Fibroblast of lung (primary cell): Measurements from ENCODE around the gene PDGFC. TPM values are rescaled to one million over a fixed set of nuclear protein-coding genes. Genes with fewer than 3 reads are reported as not detected.
A peak's percentile ranks its signal among the peaks of the same experiment; 100 is the strongest.
"Not testable (repeated sequence)": the region's sequence is repeated elsewhere in the genome, so short reads cannot be mapped to it uniquely, and the experiment has no call there.

Source experiments
- DNase-seq, 2 donors: peaks; one replicate each; pipeline versions ENCODE4 v3.0.0 to v3.0.0-alpha.2; 2010; ENCODE audit warnings: low read depth in 2 of 2
- H2AFZ ChIP-seq: 2 replicates; pipeline ENCODE4 v1.5.1; 2012; ENCODE audit warnings: low read length, control low read depth, inconsistent platforms
- H3K27ac ChIP-seq: 2 replicates; pipeline ENCODE4 v1.5.1; 2011; ENCODE audit warnings: low read length, control low read depth; ENCODE audit not compliant: insufficient read depth
- H3K27me3 ChIP-seq: 2 replicates; pipeline ENCODE4 v1.5.1; 2011; ENCODE audit warnings: mild to moderate bottlenecking, low read length; ENCODE audit not compliant: control insufficient read depth, insufficient read depth
- H3K36me3 ChIP-seq: 2 replicates; pipeline ENCODE4 v1.5.1; 2011; ENCODE audit warnings: low read length; ENCODE audit not compliant: control insufficient read depth, insufficient read depth
- H3K4me1 ChIP-seq: 2 replicates; pipeline ENCODE4 v1.5.1; 2011; ENCODE audit warnings: low read length; ENCODE audit not compliant: control insufficient read depth, insufficient read depth; ENCODE audit errors: extremely low read depth
- H3K4me2 ChIP-seq: 2 replicates; pipeline ENCODE4 v1.5.1; 2011; ENCODE audit warnings: low read length, control low read depth; ENCODE audit not compliant: insufficient read depth; ENCODE audit errors: extremely low read depth
- H3K4me3 ChIP-seq, 4 experiments: fragments of 200-600 bp in 1 of 4; sonication (generic) in 1 of 4; replicated peaks in 1 of 4; 2 replicates each; pipeline ENCODE4 v1.5.1; 2011 to 2016; ENCODE audit warnings: low read length in 4 of 4, low read depth in 3 of 4, mild to moderate bottlenecking in 3 of 4, control low read depth in 2 of 4, inconsistent platforms in 1 of 4, mixed read lengths in 1 of 4; ENCODE audit not compliant: insufficient read depth in 1 of 4; ENCODE audit errors: control extremely low read depth in 1 of 4
- H3K79me2 ChIP-seq: 2 replicates; pipeline ENCODE4 v1.5.1; 2012; ENCODE audit warnings: mild to moderate bottlenecking, low read length, inconsistent platforms; ENCODE audit not compliant: control insufficient read depth, insufficient read depth
- H3K9ac ChIP-seq: 2 replicates; pipeline ENCODE4 v1.5.1; 2011; ENCODE audit warnings: mild to moderate bottlenecking, low read length, control low read depth; ENCODE audit not compliant: insufficient read depth
- H3K9me3 ChIP-seq: 2 replicates; pipeline ENCODE4 v1.5.1; 2012; ENCODE audit warnings: low read depth, low read length; ENCODE audit not compliant: control insufficient read depth, insufficient read depth
- H4K20me1 ChIP-seq: 2 replicates; pipeline ENCODE4 v1.5.1; 2011; ENCODE audit warnings: low read length; ENCODE audit not compliant: control insufficient read depth, insufficient read depth; ENCODE audit errors: extremely low read depth
- EZH2 ChIP-seq: IDR thresholded peaks from 2 replicates; pipeline ENCODE4 v1.5.1; 2012; ENCODE audit warnings: low read length, control low read depth, mild to moderate bottlenecking; ENCODE audit errors: missing control alignments
- polyA plus RNA-seq, 2 donors: library from polyadenylated mRNA; depleted of rRNA in 1 of 2; stranded (reverse) in 1 of 2; unstranded in 1 of 2; fragments of >200 nt; gene quantifications; 2 replicates each; pipeline ENCODE4 v1.2.1, GENCODE V29; 2011 to 2012; ENCODE audit warnings: missing spikeins in 1 of 2
- total RNA-seq: library from RNA; depleted of rRNA; stranded (reverse); fragments of >200 nt; gene quantifications from 2 replicates; pipeline ENCODE4 v1.2.1, GENCODE V29; 2014
- TF ChIP-seq, protein P1 (sequence below), 2 donors: IDR thresholded peaks in 1 of 2; conservative IDR thresholded peaks in 1 of 2; 1 replicate in 1 of 2; 2 replicates in 1 of 2; pipeline ENCODE4 v1.5.1; 2011 to 2012; ENCODE audit warnings: low read length in 2 of 2, control low read depth in 1 of 2, inconsistent platforms in 1 of 2, low read depth in 1 of 2, mild to moderate bottlenecking in 1 of 2

Gene PDGFC
- total and polyA plus RNA-seq, 2 donors (not counting 1 experiment from before 2014, with no cell fraction given) = 43.4 to 103 TPM

DNA sequence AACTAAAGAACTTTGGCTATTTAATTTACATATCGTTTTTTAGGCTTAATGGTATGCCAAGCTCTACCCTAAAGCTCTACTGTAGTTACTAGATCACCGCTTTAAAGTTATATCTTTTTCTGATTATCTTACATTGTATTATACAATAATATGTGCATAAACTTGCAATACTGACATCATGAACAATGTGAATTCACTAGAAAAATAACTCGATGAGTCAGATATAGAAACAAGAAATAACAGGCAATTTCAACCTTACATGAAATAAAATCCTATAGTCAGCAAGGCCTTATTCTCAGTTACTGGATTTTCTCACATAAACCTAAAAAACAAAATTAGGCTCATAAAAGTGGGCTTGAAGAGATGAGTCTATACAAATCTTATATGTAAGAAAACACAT, 32.5 kb downstream of the PDGFC start:
- no peaks in the 10 kb centered on the region for H3K36me3 ChIP-seq
- no peak overlapping the region for H3K27ac ChIP-seq
- no peaks in the 10 kb centered on the region for H4K20me1 ChIP-seq
- H2AFZ ChIP-seq = no peak overlapping the region
- H3K4me3 ChIP-seq = no peak overlapping the region
- TF ChIP-seq EZH2 = no peak
- TF ChIP-seq, protein P1, sequence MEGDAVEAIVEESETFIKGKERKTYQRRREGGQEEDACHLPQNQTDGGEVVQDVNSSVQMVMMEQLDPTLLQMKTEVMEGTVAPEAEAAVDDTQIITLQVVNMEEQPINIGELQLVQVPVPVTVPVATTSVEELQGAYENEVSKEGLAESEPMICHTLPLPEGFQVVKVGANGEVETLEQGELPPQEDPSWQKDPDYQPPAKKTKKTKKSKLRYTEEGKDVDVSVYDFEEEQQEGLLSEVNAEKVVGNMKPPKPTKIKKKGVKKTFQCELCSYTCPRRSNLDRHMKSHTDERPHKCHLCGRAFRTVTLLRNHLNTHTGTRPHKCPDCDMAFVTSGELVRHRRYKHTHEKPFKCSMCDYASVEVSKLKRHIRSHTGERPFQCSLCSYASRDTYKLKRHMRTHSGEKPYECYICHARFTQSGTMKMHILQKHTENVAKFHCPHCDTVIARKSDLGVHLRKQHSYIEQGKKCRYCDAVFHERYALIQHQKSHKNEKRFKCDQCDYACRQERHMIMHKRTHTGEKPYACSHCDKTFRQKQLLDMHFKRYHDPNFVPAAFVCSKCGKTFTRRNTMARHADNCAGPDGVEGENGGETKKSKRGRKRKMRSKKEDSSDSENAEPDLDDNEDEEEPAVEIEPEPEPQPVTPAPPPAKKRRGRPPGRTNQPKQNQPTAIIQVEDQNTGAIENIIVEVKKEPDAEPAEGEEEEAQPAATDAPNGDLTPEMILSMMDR (conservative IDR thresholded peaks at IDR 0.05 in 1 of 2, IDR thresholded peaks at IDR 0.05 in 1 of 2; ENCODE audit: low read depth in 1 of 2, low read length in 2 of 2) = no peak
- no peak overlapping the region for H3K4me2 ChIP-seq
- no peaks in the 10 kb centered on the region for H3K27me3 ChIP-seq
- H3K79me2 ChIP-seq = peaks cover 85% of the 10 kb centered on the region
- no peaks in the 10 kb centered on the region for H3K9me3 ChIP-seq
- H3K4me1 ChIP-seq = peaks cover 11% of the 10 kb centered on the region
- peak in 1 of 2 donors; percentile 49 for DNase-seq
- no peak overlapping the region for H3K9ac ChIP-seq

DNA sequence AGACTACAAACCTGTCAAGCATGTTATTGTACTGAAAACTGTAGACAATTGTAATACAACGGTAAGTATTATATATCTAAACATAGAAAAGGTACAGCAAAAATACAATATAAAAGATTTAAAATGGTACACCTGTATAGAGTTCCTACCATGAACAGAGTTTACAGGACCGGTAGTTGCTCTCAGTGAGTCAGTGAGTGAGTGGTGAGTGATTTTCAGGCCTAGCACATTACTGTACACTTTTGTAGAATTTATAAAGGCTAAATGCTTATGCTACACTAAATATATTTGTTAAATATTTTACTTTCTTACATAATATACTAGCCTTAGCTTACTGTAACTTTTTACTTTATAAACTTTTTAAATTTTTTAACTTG, 37.4 kb downstream of the PDGFC start:
- Histone ChIP-seq H3K4me2 (peak overlapping the region; percentile 15), H3K9me3 (no peaks in the 10 kb centered on the region), H3K4me1 (peaks cover 7% of the 10 kb centered on the region), H3K27ac (no peak overlapping the region), H2AFZ (no peak overlapping the region), H4K20me1 (no peaks in the 10 kb centered on the region), H3K4me3 (no peak overlapping the region), H3K9ac (no peak overlapping the region), H3K79me2 (peaks cover 74% of the 10 kb centered on the region), H3K36me3 (no peaks in the 10 kb centered on the region), H3K27me3 (no peaks in the 10 kb centered on the region)
- no peak for DNase-seq
- TF ChIP-seq, protein P1 (conservative IDR thresholded peaks at IDR 0.05 in 1 of 2, IDR thresholded peaks at IDR 0.05 in 1 of 2; ENCODE audit: low read depth in 1 of 2, low read length in 2 of 2) = no peak
- TF ChIP-seq EZH2 = no peak

GRCh38 chr4:156933633-156934258, 37.9 kb downstream of the PDGFC start:
- Histone ChIP-seq H3K4me1 (peaks cover 7% of the 10 kb centered on the region), H3K79me2 (peaks cover 71% of the 10 kb centered on the region), H3K36me3 (no peaks in the 10 kb centered on the region), H3K27ac (no peak overlapping the region), H3K4me2 (no peak overlapping the region), H3K27me3 (no peaks in the 10 kb centered on the region), H3K9me3 (no peaks in the 10 kb centered on the region), H3K9ac (no peak overlapping the region), H3K4me3 (no peak overlapping the region), H2AFZ (no peak overlapping the region), H4K20me1 (no peaks in the 10 kb centered on the region)
- peak; percentile 82 to 97 for DNase-seq
- no peak for TF ChIP-seq EZH2
- TF ChIP-seq, protein P1 (conservative IDR thresholded peaks at IDR 0.05 in 1 of 2, IDR thresholded peaks at IDR 0.05 in 1 of 2; ENCODE audit: low read depth in 1 of 2, low read length in 2 of 2) = no peak

GRCh38 chr4:156932360-156932759, 39.2 kb downstream of the PDGFC start:
- not testable (repeated sequence) for H3K4me2 ChIP-seq, H3K9me3 ChIP-seq, H3K27ac ChIP-seq, H3K9ac ChIP-seq, H3K4me3 ChIP-seq, H3K4me1 ChIP-seq, H4K20me1 ChIP-seq, H3K27me3 ChIP-seq, H2AFZ ChIP-seq, H3K36me3 ChIP-seq, DNase-seq
- peaks cover 73% of the 10 kb centered on the region for H3K79me2 ChIP-seq
